HG02571 (cell line): ENCODE measurements around the gene ENAH.

Experiments used
- ATAC-seq: cut with Tn5 transposase; IDR thresholded peaks from one replicate; pipeline ENCODE4 v1.9.1; 2021; ENCODE audit warnings: mild to moderate bottlenecking, moderate library complexity; ENCODE audit not compliant: unreplicated experiment

Gene ENAH

DNA sequence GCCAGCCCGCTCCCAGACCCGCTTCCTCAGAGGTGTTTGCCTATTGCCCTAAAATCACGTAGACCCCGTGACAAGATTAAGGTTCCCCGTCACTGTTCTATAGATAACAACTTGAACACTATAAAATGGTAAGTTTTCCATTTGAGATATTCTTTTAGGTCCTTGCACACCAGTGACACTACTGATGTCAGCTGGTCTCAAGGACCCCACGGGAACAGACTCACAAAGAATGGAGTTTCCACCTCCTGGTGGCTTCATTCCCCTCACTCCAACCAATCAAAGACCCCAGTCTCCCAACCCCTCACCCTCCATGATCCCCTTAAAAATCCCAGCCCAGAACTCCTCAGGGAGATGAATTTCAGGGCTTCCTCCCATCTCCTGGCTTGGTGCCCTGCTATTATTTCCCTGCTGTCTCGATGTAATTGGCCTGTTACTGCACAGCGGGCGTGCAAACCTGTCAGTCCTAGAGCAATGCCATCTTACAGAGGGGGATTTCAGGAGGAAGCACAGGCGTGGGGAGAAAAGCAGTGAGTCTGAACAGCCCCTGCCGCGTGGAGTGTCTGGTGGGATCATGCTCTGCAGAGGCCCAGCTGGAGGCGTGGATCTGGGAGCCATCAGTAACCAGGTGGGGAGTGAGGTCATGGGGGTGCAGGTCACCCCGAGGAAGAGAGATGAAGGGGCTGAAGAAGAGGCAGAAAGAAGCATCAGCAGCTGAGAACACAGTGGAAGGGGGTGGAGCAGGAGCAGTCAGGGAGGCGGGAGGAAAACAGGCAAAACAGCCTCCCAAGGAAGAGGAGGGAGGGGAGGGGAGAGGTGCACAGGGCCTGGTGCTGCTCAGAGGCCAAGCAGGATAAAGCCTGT is 190.0 kb downstream of the ENAH start:
- ATAC-seq: no peak

DNA sequence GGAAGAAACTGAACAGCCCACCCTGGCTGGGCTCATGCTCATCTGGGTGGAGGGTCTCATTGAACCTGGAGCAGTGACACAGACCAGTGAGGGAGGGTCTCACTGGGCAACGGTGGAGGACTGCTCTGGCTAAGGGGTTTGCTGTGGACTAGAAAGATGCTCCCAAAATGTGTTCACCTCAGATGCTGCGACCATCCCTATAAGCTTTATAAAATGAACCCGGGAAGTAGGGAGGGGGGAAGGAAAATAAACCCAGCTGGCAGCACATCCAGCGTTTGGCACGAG is 190.6 kb downstream of the ENAH start:
- ATAC-seq: no peak

DNA sequence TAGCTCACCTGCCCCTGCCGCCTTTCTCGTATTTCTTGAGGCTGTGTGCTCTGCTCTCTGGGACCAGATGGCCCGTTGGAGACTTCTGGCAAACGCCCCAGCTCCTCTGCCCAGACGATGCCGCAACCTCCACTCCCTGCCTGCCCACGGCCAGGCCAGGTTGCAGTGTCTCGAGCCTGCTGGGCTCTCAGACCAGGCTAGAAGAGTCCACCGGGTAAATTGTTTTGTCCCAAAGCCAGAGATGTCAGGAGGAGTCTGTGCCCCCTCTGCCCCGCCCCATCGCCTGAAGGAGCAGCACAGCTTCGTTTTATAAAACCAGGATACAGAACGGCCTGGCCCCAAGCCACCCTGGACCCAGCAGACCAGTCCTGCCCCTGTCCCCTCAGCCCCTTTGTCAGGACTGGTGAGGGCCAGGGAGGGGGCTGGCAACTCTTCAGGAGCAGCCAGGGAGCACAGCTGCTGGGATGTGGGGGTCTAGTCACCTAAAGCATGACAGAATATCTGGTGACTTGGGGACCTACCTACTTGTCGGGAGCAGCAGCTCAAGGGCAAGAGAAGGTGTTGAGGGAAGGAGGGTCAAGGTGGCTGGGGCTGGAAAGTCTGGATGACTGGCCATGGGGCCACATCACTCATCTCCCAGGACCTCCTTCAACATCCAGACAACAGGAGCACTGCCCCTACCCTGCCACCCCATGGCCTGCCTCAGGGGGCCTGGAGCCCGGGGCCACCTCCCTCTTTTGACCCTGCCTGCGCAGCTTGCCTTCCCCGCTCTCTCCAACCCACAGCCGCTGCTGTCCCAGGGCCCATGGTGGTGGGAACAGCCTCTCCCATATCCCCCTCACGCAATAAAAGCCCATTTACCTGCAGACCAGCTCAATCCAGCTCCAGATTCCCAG is 191.1 kb downstream of the ENAH start:
- ATAC-seq: no peak

DNA sequence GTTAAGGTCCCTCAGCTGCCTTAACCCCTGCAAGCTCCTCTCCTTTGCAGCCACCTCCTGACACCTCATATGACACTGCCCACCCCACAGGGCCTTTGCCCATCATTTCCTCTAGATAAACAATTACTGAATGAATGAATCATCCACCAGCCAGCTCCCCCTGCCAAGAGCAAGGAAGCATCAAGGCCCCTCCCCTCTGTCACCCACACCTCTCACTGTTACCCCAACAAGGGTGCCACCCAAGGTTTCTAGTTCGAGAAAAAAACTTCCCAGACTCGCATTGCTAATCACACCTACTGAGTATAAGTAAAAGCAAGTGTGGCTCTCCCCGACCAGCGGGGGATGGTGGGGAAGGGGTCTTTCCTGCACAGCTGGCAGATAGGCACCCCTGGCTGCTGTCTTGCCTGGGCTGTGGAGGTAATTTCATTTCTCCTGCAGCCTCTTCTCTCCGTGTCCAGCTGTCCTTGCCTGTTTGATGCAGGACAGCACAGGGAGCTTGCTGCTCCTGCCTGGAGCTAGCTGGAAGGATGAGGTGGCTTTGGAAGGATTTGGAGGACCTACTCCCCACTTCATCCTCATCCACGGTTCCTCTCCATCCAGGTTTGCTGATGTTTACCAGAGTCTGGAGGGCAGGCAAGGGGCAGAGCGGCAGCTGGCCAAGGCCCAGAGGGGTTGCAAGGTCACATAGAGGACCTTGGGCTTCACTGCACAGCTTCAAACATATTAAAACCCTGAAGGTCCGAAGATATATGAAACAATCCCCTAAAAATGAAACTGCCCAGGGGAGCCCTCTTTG is 192.0 kb downstream of the ENAH start:
- ATAC-seq: no peak

DNA sequence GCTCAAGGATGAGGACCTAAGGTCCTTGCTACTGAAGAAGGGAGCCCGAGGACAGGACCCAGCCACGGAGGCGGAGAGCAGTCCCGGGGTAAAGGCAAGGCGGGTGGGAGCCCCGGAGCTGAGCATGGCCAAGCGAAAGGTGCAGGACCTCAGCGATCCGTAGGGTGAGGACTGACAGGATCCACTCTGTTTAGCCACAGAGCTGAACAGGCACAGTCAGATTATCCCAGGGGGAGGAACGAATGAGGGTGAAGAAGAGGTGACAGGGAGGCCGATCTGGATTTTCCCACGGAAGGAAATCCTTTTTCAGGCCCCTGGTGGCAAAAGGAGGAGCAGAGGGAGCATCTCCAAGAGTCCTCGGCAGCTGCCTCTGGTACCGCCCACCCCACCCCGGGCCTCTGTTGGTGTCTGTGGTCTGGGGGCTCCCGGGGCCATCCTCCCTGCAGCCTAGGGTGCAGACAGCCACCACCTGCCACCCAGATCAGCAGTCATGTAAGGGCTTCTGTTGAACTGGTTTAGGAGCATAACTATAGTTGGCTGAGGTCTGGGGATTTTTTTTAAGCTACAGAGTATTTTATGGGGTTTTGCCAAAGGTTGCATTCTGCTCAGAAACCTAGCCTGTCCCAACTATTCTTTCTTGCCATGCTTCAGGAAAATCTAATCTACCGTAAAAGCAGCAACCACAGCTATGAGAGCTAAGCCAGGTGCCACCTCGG is 192.7 kb downstream of the ENAH start:
- no peak for ATAC-seq

DNA sequence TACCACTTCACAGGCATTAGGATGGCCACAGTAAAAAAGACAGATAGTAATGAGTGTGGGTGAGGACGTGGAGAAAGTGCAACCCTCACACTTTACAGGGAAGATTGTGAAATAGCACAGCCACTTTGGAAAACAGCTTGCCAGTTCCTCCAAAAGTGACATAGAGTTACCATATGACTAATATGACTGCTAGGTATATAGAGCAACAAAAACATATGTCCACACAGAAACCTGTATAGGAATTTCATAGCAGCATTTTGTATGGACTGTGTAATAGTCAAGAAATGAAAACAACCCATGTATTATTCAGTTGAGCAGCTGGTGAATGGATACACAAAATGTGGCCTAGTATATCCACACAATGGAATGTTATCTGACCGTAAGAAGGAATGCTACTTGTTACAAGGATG is 194.7 kb downstream of the ENAH start:
- ATAC-seq: no peak

DNA sequence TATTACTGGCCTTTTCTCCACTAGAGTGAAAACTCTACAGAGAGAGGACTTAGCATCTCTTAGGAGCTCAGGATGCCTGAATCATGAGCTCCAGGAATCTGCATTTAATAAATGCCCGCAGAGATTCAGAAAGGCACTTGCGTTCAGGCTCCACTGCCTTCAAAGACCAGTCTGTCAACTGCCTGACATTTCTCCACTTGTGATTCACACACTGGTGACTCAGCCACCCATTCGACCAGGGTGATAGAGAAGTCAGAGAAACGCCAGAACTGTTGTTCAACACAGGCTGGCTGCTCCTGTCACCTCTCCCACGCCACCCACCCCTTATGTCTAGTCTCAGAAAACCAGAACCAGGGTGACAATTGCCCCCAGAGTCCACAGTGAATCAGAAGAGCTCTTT is 198.2 kb downstream of the ENAH start:
- ATAC-seq: peak; percentile 60

DNA sequence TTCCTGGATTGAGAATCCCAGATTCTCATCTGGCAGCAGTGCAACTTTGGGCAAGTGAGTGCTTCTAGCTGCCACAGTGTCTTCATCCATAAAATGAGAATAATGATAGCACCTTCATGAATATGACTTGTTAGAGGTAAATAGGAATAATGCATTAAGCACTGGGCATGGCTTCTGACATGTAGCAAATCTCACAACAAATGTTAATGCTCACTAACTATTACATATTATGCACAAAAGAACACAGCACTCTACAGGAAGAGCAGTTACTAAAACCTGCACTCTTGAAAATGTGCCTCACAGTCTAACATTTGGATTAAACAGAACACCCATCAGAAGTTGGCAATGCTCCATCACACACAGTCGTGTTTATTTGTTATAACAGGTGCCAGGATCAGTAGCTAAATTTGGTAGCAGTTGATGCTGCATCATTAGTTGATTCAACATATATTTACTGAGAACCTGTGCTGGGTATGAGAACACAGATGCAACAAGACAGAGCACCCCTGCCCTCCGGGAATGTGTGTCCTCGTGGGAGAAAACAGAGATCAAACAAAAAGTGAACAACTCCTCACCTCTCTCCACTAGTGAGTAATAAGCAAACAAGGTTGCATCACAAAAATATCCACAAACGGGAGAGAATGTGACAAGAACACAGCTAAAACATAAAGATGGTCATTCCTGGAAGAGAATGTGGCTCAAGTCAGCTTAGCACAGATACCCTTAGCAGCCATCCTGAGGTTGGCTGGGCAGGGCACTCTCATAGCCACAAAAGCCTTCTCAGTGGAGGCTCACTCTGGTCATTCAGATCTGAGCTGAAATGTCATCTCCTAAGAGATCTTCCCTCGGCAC is 198.9 kb downstream of the ENAH start:
- peak; percentile 12 for ATAC-seq

DNA sequence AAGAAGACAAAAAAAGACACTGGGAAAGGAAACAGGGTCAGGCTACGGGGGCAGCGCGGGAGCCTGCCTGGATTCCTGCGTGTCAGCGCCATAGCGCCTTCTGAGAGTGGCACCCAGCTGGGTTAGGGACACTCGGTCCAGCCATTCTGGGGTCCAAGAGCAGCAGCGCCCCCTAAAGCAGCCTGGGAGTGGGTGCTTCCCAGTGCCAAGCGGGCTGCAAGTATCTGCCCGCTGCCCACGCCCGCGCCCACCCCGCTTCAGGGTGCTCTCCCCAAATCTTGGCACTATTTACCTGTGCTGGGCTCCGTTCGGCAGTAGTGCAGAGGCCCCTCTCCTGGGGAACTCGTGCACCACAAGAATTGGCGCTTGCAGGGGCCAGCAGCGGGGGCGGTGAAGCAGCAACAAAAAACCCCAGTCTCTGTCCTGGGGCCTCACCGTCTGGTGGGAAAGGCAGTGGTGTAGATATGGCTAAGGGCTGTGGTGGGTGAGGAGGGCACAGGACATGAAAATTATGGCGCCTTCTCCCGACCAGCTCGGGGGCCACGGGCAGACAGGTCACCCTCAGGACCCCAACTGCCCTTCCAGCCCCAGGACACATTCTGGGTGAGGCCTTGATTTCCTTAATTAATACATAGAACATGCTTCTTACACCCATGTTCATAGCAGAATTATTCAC is 200.9 kb downstream of the ENAH start:
- no peak for ATAC-seq

DNA sequence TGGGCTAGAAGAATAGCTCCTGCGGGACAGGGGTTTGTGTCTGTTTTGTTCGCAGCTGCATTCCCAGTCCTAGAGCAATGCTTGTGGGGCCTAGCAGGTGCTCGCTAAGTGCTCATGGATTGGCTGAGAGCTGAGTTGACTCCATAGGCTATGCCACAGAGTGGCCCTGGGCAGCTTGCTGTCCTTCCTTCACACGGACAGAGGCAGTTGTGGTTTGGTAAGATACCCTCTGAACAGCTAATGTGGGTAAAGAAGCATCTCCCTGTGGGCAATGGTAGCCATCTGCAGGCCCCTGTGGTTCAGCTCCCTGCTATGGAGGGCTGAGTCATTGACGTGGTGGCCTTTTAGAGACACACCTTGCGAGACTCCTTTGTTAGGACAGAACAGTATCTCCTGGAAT is 201.6 kb downstream of the ENAH start:
- no peak for ATAC-seq

DNA sequence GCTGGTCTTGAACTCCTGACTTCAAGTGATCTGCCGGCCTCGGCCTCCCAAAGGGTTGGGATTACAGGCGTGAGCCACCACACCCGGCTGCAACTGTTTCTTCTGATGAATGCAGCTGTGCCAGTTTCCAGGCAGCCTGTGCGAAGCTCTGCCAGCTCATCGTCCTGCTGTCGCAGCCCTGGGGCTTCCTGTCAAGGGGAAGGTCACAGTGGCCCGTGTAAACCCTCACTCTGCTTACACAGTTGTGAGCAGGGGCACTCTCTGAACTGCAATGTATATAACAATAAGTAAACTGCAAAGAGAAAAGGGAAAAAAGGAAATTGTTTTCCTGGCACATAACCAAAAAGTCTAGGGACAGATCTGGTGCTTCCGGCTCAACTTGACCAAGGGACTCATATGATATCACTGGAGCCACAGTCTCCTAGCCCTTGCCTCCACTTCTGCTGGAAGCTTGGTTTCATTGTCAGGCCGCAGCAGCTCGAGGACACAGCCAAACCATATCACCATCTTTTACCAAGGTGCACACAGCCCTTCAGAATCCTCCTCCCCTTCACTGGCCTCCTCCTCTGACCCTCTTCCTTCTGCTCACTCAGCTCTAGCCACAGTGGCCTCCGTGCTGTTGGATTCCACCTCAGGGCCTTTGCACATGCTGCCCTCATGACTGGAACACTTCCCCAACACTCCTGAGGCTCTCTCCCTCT is 202.3 kb downstream of the ENAH start:
- ATAC-seq: no peak

DNA sequence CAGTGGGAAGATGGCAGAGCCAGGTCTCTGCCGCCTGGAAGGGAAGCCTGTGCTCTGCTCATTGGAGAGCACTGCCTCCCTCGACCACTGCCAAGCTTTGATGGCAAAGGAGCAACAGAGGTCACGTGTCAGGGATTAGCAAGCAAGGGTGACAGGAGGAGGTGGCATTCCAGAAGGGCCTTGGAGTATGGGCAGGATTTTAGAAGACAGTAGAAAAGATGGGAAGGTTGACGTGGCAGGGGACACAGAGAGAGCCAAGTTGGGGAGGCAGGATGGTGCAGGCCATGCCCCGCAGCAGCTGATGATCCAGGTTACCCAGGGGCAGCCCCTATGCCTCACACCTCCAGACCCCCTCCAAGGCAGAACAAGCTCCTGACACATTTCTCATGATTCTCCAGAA is 203.1 kb downstream of the ENAH start:
- ATAC-seq: no peak

DNA sequence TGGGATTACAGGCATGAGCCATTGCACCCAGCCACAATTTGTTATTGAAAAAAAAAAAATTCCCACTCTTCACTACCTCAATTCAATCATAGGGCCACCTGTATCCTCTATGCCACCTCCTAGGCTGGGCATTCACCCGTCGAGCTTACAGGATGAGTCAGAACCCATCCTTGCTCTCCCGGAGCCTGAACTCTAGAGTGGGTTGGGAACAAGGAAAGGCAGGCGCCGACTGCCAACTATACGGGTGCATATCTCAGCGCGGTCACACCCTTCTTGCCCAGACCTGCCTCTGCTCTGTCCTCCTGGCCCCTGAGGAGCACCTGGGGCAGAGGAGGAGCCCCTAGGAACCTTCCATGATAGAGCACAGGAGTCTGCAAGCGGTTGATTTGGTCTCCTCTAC is 203.7 kb downstream of the ENAH start:
- no peak for ATAC-seq

DNA sequence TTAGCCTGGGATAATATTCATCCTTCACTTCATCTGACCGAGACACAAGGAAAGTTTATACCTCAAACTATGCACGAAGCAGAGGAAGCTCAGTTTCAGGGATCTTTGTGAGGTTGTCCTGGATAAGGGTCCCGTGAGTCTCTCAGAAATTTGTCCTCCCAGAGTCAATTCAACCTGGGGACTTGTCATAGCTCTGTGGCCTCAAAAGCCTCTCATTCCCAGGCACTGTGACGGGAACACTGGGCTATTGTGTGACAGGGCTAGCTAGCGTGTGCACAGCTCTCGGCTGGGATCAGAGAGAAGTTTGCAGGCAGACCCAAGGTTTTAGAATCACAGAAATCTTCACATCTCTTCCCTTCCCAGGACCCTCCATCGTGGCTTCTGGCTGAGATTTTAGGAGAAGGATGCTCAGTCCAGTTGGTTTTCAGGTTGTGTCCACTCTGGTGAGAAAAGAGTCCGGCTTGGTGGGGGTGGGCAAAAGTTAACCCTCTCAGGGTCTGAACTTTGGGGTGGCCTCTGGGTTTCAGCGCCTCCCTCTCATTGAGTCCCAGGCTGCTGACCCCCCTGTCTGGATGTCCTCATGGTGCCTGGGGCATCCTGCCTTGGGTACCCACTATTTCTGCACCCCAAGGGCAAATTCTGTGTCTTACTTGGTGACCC is 204.6 kb downstream of the ENAH start:
- ATAC-seq: no peak

DNA sequence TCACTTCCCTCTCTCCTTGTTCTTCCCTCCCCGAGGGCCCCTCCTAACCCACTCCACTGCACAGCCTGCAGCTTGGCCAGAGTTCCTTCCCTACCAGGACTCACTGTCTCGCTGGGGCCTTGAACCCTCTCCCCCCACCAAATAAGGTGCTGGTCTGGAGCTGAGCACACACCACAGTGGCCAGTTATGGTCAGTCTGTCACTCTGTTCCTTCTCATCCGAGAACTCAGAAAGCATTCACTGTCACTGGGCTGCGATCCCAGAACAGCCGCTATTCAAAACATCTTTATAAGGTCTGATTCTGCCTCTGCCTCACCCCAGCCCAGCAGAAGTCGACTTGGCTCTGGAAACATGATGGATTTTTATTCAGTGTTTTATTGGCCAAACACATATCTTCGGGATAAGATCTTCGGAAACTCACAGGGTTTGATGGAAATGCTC is 205.3 kb downstream of the ENAH start:
- ATAC-seq: no peak

DNA sequence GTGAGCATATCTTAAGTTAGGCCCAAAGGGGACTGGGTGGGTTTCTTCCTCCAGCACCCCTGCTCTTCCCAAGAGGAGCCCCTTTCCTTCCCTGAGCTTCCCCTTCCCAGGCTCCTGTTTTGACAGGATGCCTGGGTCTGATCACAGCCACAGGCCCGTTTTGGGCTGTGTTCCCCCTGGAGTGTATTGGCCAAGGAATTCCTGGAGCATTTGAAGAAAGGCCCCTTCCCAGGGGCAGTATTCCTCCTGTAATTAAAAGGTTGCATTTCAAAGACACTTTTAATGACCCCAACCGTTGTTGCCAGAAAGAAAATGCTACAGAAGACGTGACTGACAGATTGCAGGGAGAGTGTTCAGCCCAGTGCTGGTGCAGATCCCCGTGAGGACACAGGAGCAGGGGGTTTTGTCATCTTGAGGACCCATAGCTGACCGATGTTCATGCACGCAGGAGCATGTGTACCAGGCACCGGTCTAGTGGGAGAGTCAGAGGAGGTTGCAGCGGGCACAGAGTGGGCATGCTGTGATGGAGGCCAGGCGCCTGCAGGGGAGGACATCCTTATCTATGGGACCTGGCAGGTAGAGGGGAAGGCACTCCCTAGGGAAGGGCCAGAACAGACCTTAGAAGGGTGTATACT is 205.8 kb downstream of the ENAH start:
- ATAC-seq: no peak

DNA sequence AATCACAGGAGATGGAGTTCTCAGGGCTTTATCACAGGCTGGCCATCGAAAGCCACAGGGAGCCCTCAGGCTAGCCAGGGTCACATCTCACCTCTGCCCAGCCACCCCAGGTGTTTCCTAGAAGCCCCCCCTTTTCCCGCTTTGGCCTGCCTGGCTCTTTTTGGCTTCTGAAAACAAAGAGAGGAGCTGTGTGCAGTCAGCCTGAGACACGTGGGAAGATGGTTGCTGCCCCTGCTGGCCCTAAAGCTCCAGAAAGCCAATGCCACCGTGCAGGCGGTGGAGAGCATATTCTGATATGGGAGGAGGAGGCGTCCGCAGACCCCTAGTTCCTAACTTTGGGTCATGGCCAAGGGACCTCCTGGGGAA is 206.3 kb downstream of the ENAH start:
- ATAC-seq: no peak
